Hippocampal formation (tissue), 2 donors: Measurements from ENCODE around the gene CLIC2.
A peak's percentile ranks its signal among the peaks of the same experiment; 100 is the strongest.
"Not testable (repeated sequence)": the region's sequence is repeated elsewhere in the genome, so short reads cannot be mapped to it uniquely, and the experiment has no call there.

Experiments
- DNase-seq, 2 donors: peaks; one replicate each; lab custom pipeline; 2025; lab: John Stamatoyannopoulos, UW

The CLIC2 gene

GRCh38 chrX:155334486-155335336, at the start of gene CLIC2:
Gene CLIC2 (minus strand): TSS chrX:155334614. CDS start chrX:155334427, 187 bp downstream.
- no peak for DNase-seq

DNA sequence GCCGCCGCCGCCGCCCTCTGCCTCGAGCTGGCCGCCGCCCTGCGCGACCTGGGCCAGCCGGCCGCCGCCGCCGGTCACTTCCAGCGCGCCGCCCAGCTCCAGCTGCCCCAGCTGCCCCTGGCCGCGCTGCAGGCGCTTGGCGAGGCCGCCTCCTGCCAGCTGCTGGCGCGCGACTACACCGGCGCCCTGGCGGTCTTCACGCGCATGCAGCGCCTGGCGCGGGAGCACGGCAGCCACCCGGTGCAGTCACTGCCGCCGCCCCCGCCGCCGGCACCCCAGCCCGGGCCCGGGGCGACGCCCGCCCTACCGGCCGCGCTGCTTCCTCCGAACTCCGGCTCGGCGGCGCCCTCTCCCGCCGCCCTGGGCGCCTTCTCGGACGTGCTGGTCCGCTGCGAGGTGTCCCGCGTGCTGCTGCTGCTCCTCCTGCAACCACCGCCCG, 48.1 kb upstream of the CLIC2 start:
- not testable (repeated sequence) for DNase-seq

- not testable (repeated sequence) for DNase-seq
Observed at GRCh38 chrX:155381843-155382528, 47.6 kb upstream of the CLIC2 start, which contains the start of gene F8A2. Gene F8A2 (plus strand): TSS chrX:155382095. CDS start chrX:155382115, 20 bp downstream.

DNA sequence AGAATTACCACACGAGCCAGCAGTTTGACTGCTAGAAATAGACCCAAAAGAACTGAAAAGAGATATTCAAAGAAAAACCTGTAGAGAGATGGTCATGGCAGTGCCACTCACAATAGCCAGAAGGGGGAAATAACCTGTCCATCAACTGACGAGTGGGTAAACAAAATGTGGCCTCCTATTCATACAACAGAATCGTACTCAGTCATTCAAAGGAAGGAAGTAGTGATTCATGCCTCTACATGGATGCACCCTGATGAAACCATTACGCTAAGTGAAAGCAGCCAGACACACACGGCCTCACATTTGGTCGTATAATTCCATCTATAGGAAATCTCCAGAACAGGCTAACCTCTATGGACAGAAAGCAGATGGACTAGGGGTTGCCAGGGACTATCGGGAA, 45.4 kb upstream of the CLIC2 start:
- DNase-seq: not testable (repeated sequence)

DNA sequence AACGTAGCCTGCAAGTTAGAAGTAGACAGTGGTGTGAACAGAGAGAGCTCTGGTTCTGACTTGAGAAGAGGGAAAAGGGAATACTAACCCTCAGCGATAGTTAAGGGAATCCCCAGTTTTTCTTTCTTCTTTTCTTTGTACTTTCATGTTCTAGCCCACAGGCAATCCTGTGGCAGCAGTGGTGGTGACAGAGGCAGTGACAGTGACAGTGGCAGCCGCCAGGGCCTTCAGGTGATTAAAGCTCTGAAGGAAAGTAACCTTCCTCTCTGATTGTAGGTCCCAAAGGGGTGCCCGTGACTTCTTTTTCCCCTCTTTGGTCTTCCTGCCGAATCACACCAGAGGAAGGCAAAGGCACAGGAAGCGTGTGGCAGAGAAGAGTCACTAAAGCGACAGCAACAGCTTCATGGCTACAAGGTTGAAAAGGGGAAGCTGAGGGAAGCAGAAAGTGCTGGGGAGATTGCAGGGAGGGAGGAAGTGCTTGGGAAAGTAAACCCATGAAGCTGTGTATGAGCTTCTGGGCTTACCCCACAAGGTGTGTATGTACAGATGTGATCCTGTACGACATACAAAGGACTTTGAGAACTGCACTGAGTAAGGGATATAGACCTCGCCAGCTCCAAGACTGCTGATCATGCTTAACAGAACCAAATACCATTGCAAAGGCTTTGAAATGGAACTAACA, 39.5 kb upstream of the CLIC2 start:
- DNase-seq: not testable (repeated sequence)

DNA sequence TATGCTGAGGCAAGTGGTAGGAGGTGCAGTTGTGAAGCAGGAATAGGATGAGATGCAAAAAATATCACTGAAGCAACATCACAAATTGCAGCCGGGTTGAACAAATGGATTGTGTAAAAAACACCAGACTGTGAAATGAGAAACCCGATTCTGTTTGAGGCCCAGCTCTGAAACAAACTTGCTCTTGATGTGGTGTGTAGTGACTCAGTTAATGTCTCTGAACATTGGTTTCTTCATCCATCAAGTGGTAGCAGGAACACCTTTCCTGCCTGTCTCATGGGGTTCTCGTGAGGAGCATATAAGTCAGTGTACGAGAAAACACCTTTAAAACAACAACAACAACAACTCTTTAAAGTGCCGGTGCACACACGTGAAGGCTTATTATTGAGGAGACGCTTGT, 29.3 kb upstream of the CLIC2 start:
- not testable (repeated sequence) for DNase-seq

DNA sequence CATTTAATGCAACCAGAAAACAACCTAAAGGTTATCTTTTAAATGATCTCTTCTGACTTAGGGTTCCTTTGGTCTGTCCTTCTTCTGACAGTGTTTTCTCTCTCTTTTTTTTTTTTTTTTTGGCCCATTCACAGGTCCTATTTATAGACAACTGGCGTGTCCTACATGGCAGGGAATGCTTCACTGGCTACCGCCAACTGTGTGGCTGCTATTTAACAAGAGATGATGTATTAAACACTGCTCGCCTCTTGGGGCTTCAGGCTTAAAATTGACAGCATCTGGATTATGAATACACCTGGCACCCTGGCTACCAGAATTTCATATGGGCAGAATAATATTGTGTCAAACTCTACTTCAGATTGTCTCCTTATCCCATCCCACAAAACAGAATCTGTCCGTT, 15.0 kb upstream of the CLIC2 start:
- DNase-seq: not testable (repeated sequence)

GRCh38 chrX:155345689-155346088, 11.3 kb upstream of the CLIC2 start:
- DNase-seq: not testable (repeated sequence)

DNA sequence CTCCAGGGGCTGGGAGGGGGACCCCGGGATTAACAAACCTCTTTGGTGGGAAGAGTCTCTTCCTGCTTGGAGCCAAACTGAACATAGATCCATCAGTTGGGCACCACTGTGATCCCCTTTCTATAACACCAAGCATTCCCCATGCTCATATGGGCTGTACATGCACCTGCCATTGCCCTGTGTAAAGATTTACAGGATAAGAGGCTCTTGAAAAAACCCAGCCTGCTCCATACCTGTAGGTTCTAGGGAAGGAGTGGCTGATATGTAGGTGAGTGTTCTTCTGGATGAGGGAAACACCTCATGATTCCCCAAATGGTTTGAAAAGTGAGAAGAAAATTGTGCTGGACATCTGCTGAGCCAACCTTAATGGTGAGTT, 911 bp upstream of the CLIC2 start:
- not testable (repeated sequence) for DNase-seq

DNA sequence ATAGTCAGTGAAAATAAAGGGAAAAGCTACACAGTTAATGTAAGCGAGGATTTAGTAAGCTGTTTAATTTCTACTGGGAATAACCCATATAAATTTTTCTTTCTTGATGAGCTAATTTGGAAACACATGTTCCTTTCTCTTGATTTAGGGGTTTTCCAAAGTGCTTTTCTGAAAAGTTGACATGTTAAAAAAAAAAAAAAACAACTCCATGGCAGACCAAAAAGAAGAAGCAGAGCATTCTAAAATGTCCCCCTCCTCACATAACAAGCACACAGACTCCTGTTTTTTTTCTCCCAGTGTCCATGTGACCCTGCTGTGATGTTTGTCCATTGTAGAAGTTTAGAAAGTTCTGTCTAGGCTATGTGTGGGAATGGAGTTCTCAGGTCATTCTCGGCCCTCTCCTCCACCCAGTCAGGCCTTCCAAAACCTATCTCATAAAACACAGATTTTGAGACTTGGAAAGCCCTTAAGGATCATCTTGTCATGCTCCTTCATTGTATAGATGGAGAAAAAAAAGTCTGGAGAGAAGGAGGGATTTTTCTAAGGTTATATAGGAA, 792 bp downstream of the CLIC2 start:
- DNase-seq: no peak

GRCh38 chrX:155330992-155331391, 3.4 kb downstream of the CLIC2 start:
- no peak for DNase-seq

GRCh38 chrX:155329293-155329692, 5.1 kb downstream of the CLIC2 start:
- DNase-seq: no peak

- no peak for DNase-seq
Observed at GRCh38 chrX:155326610-155327009, 7.8 kb downstream of the CLIC2 start.

DNA sequence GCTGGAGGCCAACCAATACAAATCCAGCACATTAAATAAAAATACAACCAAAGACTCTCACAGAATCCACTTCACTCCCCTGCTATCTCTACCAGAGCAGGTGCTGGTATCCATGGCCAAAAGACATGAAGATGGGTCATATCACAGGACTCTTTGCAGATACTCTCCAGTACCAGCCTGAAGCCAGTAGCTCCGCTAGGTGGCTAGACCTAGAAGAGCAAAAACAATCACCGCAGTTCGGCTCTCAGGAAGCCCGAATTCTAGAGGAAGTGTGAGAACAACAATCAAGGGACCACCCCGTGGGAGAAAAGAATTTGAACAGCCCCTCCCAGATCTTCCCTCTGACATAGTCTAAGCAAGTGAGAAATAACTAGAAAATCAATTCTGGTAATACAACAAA, 20.2 kb downstream of the CLIC2 start:
- DNase-seq: no peak

GRCh38 chrX:155313766-155314165, 20.6 kb downstream of the CLIC2 start:
- no peak for DNase-seq

DNA sequence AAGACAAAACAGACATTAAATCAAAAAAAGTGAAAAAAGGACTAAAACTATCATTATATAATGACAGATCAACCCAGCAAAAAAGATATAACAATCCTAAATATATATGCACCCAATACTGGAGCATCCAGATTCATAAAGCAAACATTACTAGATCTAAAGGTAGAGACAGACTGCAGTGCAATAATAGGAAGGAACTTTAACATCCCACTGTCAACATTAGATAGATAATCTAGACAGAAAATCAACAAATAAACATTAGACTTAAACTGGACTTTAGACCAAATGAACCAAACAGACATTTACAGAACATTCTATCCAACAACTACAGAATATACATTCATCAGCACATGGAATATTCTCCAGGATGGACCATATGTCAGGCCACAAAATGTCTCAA, 40.6 kb downstream of the CLIC2 start:
- DNase-seq: no peak

DNA sequence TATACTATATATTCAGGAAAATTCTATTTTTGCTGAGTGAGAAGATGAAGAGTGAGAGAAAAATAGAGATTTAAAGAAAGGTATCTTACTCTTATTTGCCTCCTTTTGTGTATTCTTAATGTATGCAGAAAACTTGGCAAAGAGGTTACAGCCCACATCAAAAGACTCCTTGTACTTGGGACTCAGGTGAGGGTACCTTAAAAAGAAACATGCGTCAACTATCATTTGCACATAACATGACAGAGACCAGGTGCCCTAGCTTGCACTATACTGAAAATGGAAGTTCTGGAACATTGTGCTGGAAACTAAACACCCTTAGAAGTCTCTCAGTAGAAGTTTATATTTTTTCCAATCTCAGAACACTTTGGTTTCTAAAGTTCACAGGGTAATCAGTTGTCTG, 54.5 kb downstream of the CLIC2 start:
- DNase-seq: no peak

DNA sequence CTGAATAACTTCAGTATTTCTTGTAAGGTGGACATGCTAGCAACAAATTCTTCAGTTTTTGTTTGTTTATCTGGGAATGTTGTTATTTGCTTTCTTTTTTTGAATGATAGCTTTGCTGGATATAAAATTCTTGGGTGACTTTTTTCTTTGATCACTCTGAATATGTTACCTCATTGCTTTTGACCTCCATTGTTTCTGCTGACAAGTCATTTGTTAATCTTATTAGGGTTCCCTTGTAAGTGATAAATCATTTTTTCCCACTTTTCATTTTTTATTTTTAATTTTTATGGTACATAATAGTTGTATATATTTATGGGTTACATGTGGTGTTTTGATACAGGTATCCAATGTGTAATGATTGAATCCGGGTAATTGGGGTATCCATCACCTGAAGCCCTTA, 63.4 kb downstream of the CLIC2 start:
- DNase-seq: no peak

GRCh38 chrX:155267995-155268394, 66.4 kb downstream of the CLIC2 start:
- not testable (repeated sequence) for DNase-seq

- DNase-seq: no peak
Observed at GRCh38 chrX:155266439-155266838, 68.0 kb downstream of the CLIC2 start.

GRCh38 chrX:155263854-155264628, 70.4 kb downstream of the CLIC2 start, which contains the start of gene RAB39B:
Gene RAB39B (minus strand): TSS chrX:155264491. CDS start chrX:155264288, 203 bp downstream.
- peak; percentile 40 to 52 for DNase-seq
